SH-SY5Y (cell line): Measurements from ENCODE around the gene TOR2A.

ENCODE experiments used
- GATA2 ChIP-seq: IDR thresholded peaks from 2 replicates; pipeline ENCODE4 v1.6.1; 2011; ENCODE audit warnings: mild to moderate bottlenecking, low read depth, low read length
- GATA3 ChIP-seq: IDR thresholded peaks from 2 replicates; pipeline ENCODE4 v1.6.1; 2011; ENCODE audit warnings: low read depth, mild to moderate bottlenecking, low read length, moderate library complexity

TOR2A gene

GRCh38 chr9:127722055-127722745 is 12.9 kb downstream of the TOR2A start:
- TF ChIP-seq GATA3 (no peak), GATA2 (no peak)

- no peak for TF ChIP-seq GATA2
- TF ChIP-seq GATA3, result no peak
These were observed 13.7 kb downstream of the TOR2A start for GRCh38 chr9:127721391-127721821.

GRCh38 chr9:127720865-127721227 is 14.2 kb downstream of the TOR2A start:
- TF ChIP-seq GATA3 (no peak), GATA2 (no peak)

- TF ChIP-seq GATA3 (no peak), GATA2 (no peak)
These were observed 14.8 kb downstream of the TOR2A start for GRCh38 chr9:127720031-127720864.

GRCh38 chr9:127717766-127718165 is 17.3 kb downstream of the TOR2A start:
- TF ChIP-seq GATA2, result no peak
- TF ChIP-seq GATA3, result no peak

- TF ChIP-seq GATA2 (no peak), GATA3 (no peak)
These were observed 18.7 kb downstream of the TOR2A start for GRCh38 chr9:127716412-127716811.

- TF ChIP-seq GATA3 (no peak), GATA2 (no peak)
These were observed 19.4 kb downstream of the TOR2A start, which contains the start of the genes PTRH1 and TTC16 for GRCh38 chr9:127715470-127716337. Gene PTRH1, minus strand, starts transcription at chr9:127715663. Its CDS starts 24 bp downstream, at chr9:127715639. Gene TTC16, plus strand, starts transcription at chr9:127716079. Its CDS starts 67 bp downstream, at chr9:127716146.

- TF ChIP-seq GATA2, result no peak
- no peak for TF ChIP-seq GATA3
These were observed 20.1 kb downstream of the TOR2A start for GRCh38 chr9:127714951-127715469.

GRCh38 chr9:127714020-127714750 is 20.9 kb downstream of the TOR2A start:
- TF ChIP-seq GATA3, result no peak
- no peak for TF ChIP-seq GATA2

- TF ChIP-seq GATA2 (no peak), GATA3 (no peak)
These were observed 22.2 kb downstream of the TOR2A start for GRCh38 chr9:127712867-127713266.

GRCh38 chr9:127712371-127712770 is 22.7 kb downstream of the TOR2A start:
- TF ChIP-seq GATA3, result no peak
- no peak for TF ChIP-seq GATA2

- TF ChIP-seq GATA3 (no peak), GATA2 (no peak)
These were observed 23.2 kb downstream of the TOR2A start for GRCh38 chr9:127711831-127712274.

- no peak for TF ChIP-seq GATA3
These were observed 23.8 kb downstream of the TOR2A start for GRCh38 chr9:127711226-127711701.
